ENCODE measurements around the gene METTL8. TPM values are rescaled to one million over a fixed set of nuclear protein-coding genes. Genes with fewer than 3 reads are reported as not detected.

The METTL8 gene
- total and polyA plus RNA-seq, 9 donors = 4.5 to 33.0 (median 17.2) TPM

GRCh38 chr2:171469176-171469575 lies 35.4 kb upstream of the METTL8 start:
- Histone ChIP-seq H3K4me1 (ENCODE audit: insufficient read depth) (no peaks in the 10 kb centered on the region), H3K27ac (no peak overlapping the region), H3K4me3 (no peak overlapping the region), H3K27me3 (no peaks in the 10 kb centered on the region), H3K9me3 (no peaks in the 10 kb centered on the region), H3K36me3 (no peaks in the 10 kb centered on the region)
- DNase-seq = no peak
- intact Hi-C loops (cut with DNase I) = no loop called here
- WGBS, 3 donors = 82 to 86% (median 82%) methylated on average over 4 of the region's 4 CpGs
- TF ChIP-seq POLR2A (IDR thresholded peaks at IDR 0.05) (no peak), EP300 (IDR thresholded peaks at IDR 0.05) (no peak), CTCF (IDR thresholded peaks at IDR 0.05) (no peak)

- no peaks in the 10 kb centered on the region for H3K36me3 ChIP-seq
- no peaks in the 10 kb centered on the region for H3K4me1 ChIP-seq (ENCODE audit: insufficient read depth)
- H3K9me3 ChIP-seq = no peaks in the 10 kb centered on the region
- H3K27ac ChIP-seq = no peak overlapping the region
- intact Hi-C loops (cut with DNase I) = no loop called here
- WGBS, 3 donors = 90 to 100% (median 97%) methylated on average over 1 of the region's 1 CpG
- no peak for DNase-seq
- no peak overlapping the region for H3K4me3 ChIP-seq
- no peak for TF ChIP-seq CTCF (IDR thresholded peaks at IDR 0.05)
- no peak for TF ChIP-seq POLR2A (IDR thresholded peaks at IDR 0.05)
- no peak for TF ChIP-seq EP300 (IDR thresholded peaks at IDR 0.05)
- no peaks in the 10 kb centered on the region for H3K27me3 ChIP-seq
Measured at GRCh38 chr2:171460537-171460936, 26.7 kb upstream of the METTL8 start.

GRCh38 chr2:171459498-171459897 lies 25.7 kb upstream of the METTL8 start:
- TF ChIP-seq POLR2A (IDR thresholded peaks at IDR 0.05) = no peak
- TF ChIP-seq CTCF (IDR thresholded peaks at IDR 0.05) = no peak
- TF ChIP-seq EP300 (IDR thresholded peaks at IDR 0.05) = no peak

GRCh38 chr2:171452773-171453172 lies 19.0 kb upstream of the METTL8 start:
- TF ChIP-seq CTCF (IDR thresholded peaks at IDR 0.05) = no peak
- no peak overlapping the region for H3K4me3 ChIP-seq
- H3K27ac ChIP-seq = no peak overlapping the region
- WGBS, 3 donors = 44 to 58% (median 51%) methylated on average over 4 of the region's 4 CpGs
- H3K4me1 ChIP-seq (ENCODE audit: insufficient read depth) = no peaks in the 10 kb centered on the region
- DNase-seq = no peak
- H3K36me3 ChIP-seq = no peaks in the 10 kb centered on the region
- no peaks in the 10 kb centered on the region for H3K27me3 ChIP-seq
- intact Hi-C loops (cut with DNase I) = loop anchor here in 1 of 4 donors (10.0 kb wide), 1 partner anchor 682 kb away; no protein-coding TSS in a partner anchor
- no peaks in the 10 kb centered on the region for H3K9me3 ChIP-seq

More at GRCh38 chr2:171459498-171459897, 25.7 kb upstream of the METTL8 start:
- DNase-seq = no peak
- H3K9me3 ChIP-seq = no peaks in the 10 kb centered on the region
- H3K27me3 ChIP-seq = no peaks in the 10 kb centered on the region
- no peaks in the 10 kb centered on the region for H3K36me3 ChIP-seq
- no peak overlapping the region for H3K4me3 ChIP-seq
- H3K4me1 ChIP-seq (ENCODE audit: insufficient read depth) = no peaks in the 10 kb centered on the region
- no peak overlapping the region for H3K27ac ChIP-seq
- intact Hi-C loops (cut with DNase I) = loop anchor here in 1 of 4 donors (10.0 kb wide), 1 partner anchor 675 kb away; no protein-coding TSS in a partner anchor
